ENCODE data around the gene MIER3.

GRCh38 chr5:56908942-56909293 is 43.0 kb downstream of the MIER3 start:
- TF ChIP-seq, protein P1, sequence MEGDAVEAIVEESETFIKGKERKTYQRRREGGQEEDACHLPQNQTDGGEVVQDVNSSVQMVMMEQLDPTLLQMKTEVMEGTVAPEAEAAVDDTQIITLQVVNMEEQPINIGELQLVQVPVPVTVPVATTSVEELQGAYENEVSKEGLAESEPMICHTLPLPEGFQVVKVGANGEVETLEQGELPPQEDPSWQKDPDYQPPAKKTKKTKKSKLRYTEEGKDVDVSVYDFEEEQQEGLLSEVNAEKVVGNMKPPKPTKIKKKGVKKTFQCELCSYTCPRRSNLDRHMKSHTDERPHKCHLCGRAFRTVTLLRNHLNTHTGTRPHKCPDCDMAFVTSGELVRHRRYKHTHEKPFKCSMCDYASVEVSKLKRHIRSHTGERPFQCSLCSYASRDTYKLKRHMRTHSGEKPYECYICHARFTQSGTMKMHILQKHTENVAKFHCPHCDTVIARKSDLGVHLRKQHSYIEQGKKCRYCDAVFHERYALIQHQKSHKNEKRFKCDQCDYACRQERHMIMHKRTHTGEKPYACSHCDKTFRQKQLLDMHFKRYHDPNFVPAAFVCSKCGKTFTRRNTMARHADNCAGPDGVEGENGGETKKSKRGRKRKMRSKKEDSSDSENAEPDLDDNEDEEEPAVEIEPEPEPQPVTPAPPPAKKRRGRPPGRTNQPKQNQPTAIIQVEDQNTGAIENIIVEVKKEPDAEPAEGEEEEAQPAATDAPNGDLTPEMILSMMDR (IDR thresholded peaks at IDR 0.05): no peak
- TF ChIP-seq EP300 (IDR thresholded peaks at IDR 0.05): no peak
- no peak for TF ChIP-seq SMC3 (IDR thresholded peaks at IDR 0.05)
- no peak for TF ChIP-seq ESRRA (IDR thresholded peaks at IDR 0.05; ENCODE audit: borderline replicate concordance, low read length)
- TF ChIP-seq FOSB (CRISPR knock-in tag; IDR thresholded peaks at IDR 0.05): no peak
- TF ChIP-seq PHF8 (IDR thresholded peaks at IDR 0.05; ENCODE audit: borderline replicate concordance, low read depth): no peak
- no peak for TF ChIP-seq RAD21 (conservative IDR thresholded peaks at IDR 0.05 in 1 of 2, IDR thresholded peaks at IDR 0.05 in 1 of 2)
- no peak for TF ChIP-seq ZFP36 (IDR thresholded peaks at IDR 0.05; ENCODE audit: borderline replicate concordance, partially characterized antibody)
- TF ChIP-seq POLR2A (IDR thresholded peaks at IDR 0.05; ENCODE audit: low read length): no peak
- no peak for TF ChIP-seq MYC (IDR thresholded peaks at IDR 0.05; ENCODE audit: borderline replicate concordance, low read length)
- no peak for TF ChIP-seq USF2 (IDR thresholded peaks at IDR 0.05)

All from A549 (cell line).